ENCODE data around the gene EPN1.

- no peak for TF ChIP-seq POLR2AphosphoS5 (IDR thresholded peaks at IDR 0.05)
- TF ChIP-seq, protein P1, sequence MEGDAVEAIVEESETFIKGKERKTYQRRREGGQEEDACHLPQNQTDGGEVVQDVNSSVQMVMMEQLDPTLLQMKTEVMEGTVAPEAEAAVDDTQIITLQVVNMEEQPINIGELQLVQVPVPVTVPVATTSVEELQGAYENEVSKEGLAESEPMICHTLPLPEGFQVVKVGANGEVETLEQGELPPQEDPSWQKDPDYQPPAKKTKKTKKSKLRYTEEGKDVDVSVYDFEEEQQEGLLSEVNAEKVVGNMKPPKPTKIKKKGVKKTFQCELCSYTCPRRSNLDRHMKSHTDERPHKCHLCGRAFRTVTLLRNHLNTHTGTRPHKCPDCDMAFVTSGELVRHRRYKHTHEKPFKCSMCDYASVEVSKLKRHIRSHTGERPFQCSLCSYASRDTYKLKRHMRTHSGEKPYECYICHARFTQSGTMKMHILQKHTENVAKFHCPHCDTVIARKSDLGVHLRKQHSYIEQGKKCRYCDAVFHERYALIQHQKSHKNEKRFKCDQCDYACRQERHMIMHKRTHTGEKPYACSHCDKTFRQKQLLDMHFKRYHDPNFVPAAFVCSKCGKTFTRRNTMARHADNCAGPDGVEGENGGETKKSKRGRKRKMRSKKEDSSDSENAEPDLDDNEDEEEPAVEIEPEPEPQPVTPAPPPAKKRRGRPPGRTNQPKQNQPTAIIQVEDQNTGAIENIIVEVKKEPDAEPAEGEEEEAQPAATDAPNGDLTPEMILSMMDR (IDR thresholded peaks at IDR 0.05), result no peak
- no peak for TF ChIP-seq EP300 (IDR thresholded peaks at IDR 0.05)
- TF ChIP-seq POLR2A (IDR thresholded peaks at IDR 0.05), result no peak
Measured at GRCh38 chr19:55673889-55674288, 1.1 kb upstream of the EPN1 start.
